ENCODE data around the gene NEDD4L. TPM values are rescaled to one million over a fixed set of nuclear protein-coding genes. Genes with fewer than 3 reads are reported as not detected.
A peak's percentile ranks its signal among the peaks of the same experiment; 100 is the strongest.

The NEDD4L gene
- total and polyA plus RNA-seq, 10 of the 15 experiments (the other 5 are each of a cell fraction or from before 2014, with no cell fraction given) = 7.4 to 24.0 (median 17.7) TPM

- TF ChIP-seq ZBTB4 (CRISPR knock-in tag; IDR thresholded peaks at IDR 0.05) (no peak), ATF7 (IDR thresholded peaks at IDR 0.05; ENCODE audit: low read depth) (peak; percentile 24; the same call in 1 of the 2 replicates)
Measured at GRCh38 chr18:58349650-58350049, 305.6 kb downstream of the NEDD4L start (continued).

GRCh38 chr18:58350526-58350925, 306.5 kb downstream of the NEDD4L start:
- BruUV-seq (replicated peaks) = no TSS peak
- intact Hi-C loops (cut with micrococcal nuclease; ENCODE audit: unreplicated experiment) = no loop called here
- H4K20me1 ChIP-seq (ENCODE audit: control insufficient read depth, insufficient read depth) = no peaks in the 10 kb centered on the region; the same call in 1 of the 2 replicates
- no peak for TF ChIP-seq ZBTB11 (CRISPR knock-in tag; IDR thresholded peaks at IDR 0.05)
- no peak for TF ChIP-seq SUZ12 (IDR thresholded peaks at IDR 0.05; ENCODE audit: unreplicated experiment)
- TF ChIP-seq ZBTB33 (IDR thresholded peaks at IDR 0.05) = no peak
- no peak for TF ChIP-seq IRF4 (IDR thresholded peaks at IDR 0.05; ENCODE audit: low read depth, low read length)
- no peak for TF ChIP-seq ZNF384 (IDR thresholded peaks at IDR 0.05; ENCODE audit: borderline replicate concordance, low read depth, low read length)
- no peak for TF ChIP-seq IKZF2 (IDR thresholded peaks at IDR 0.05)
- TF ChIP-seq EZH2 (IDR thresholded peaks at IDR 0.05; ENCODE audit: borderline replicate concordance, control insufficient read depth, low read depth, low read length) = no peak
- TF ChIP-seq EED (IDR thresholded peaks at IDR 0.05; ENCODE audit: low read depth) = no peak
- no peak for TF ChIP-seq SREBF1 (IDR thresholded peaks at IDR 0.05; ENCODE audit: low read length)
- no peak for TF ChIP-seq MXI1 (IDR thresholded peaks at IDR 0.05; ENCODE audit: low read depth, low read length)
- TF ChIP-seq HCFC1 (IDR thresholded peaks at IDR 0.05; ENCODE audit: low read length) = no peak
- no peak for TF ChIP-seq MTA3 (IDR thresholded peaks at IDR 0.05; ENCODE audit: borderline replicate concordance, low read length)

More at GRCh38 chr18:58350526-58350925, 306.5 kb downstream of the NEDD4L start:
- H3K4me2 ChIP-seq (ENCODE audit: control insufficient read depth, insufficient read depth) = no peak overlapping the region
- no peaks in the 10 kb centered on the region for H3K79me2 ChIP-seq (ENCODE audit: control insufficient read depth, insufficient read depth, low read length)
- ChIA-PET RAD21 (ENCODE audit: unreplicated experiment) (interaction anchor here (1.5 kb wide), 1 partner anchor 146 kb away, joined by 3 read pairs; no protein-coding TSS in a partner anchor), CTCF (interaction anchor here (0.6 to 1.4 kb wide), 2 partner anchors 9 to 10 kb away, joined by 3 read pairs; no protein-coding TSS in a partner anchor), SMC1A (ENCODE audit: uncharacterized antibody, unreplicated experiment) (interaction anchor here (1.1 to 1.2 kb wide), 3 partner anchors 10 to 12 kb away, joined by 3 to 5 read pairs (median 4); no protein-coding TSS in a partner anchor), POLR2A (interaction anchor here (0.6 kb wide), 1 partner anchor 51 kb away, joined by 4 read pairs; no protein-coding TSS in a partner anchor)
- H3K9me3 ChIP-seq (replicated peaks; ENCODE audit: control insufficient read depth, insufficient read depth, low read length) = no peaks in the 10 kb centered on the region
- no peaks in the 10 kb centered on the region for H3K4me1 ChIP-seq (ENCODE audit: control insufficient read depth, insufficient read depth, low read length)
- in situ Hi-C loops (cut with MboI) = no loop called here
- no peak overlapping the region for H2AFZ ChIP-seq (ENCODE audit: control insufficient read depth, low read depth, low read length)
- FAIRE-seq (no peak), ATAC-seq (no peak), DNase-seq (ENCODE audit: low read depth, low spot score) (no peak)
- H3K27ac ChIP-seq (ENCODE audit: control insufficient read depth, insufficient read depth) = no peak overlapping the region
- 93% methylated on average over 5 of the region's 5 CpGs for WGBS (ENCODE audit: insufficient coverage, insufficient replicate concordance, low lambda C conversion rate, missing lambda C conversion rate)
- no peak overlapping the region for H3K9ac ChIP-seq (ENCODE audit: control insufficient read depth, insufficient read depth, low read length)
- H3K36me3 ChIP-seq (ENCODE audit: control insufficient read depth in 2 of 2, insufficient read depth in 2 of 2, low read length in 1 of 2) = no peaks in the 10 kb centered on the region
- H3K27me3 ChIP-seq (replicated peaks in 1 of 2; ENCODE audit: control insufficient read depth in 2 of 2, insufficient read depth in 2 of 2, low read length in 1 of 2) = no peaks in the 10 kb centered on the region
- H3K4me3 ChIP-seq = no peak overlapping the region
